GM21737 (cell line): ENCODE measurements around the gene TPT1.
"Not testable (repeated sequence)": the region's sequence is repeated elsewhere in the genome, so short reads cannot be mapped to it uniquely, and the experiment has no call there.

Experiments used
- ATAC-seq: cut with Tn5 transposase; IDR thresholded peaks from one replicate; pipeline ENCODE4 v1.9.1; 2021; ENCODE audit warnings: mild to moderate bottlenecking, moderate library complexity; ENCODE audit not compliant: unreplicated experiment

TPT1 gene

GRCh38 chr13:45368005-45368404 is 27.0 kb upstream of the TPT1 start:
- no peak for ATAC-seq

- ATAC-seq: peak; percentile 92
Measured at GRCh38 chr13:45367358-45367757, 26.4 kb upstream of the TPT1 start.

- ATAC-seq: no peak
Measured at GRCh38 chr13:45365558-45365885, 24.5 kb upstream of the TPT1 start.

- ATAC-seq: no peak
Measured at GRCh38 chr13:45364876-45365557, 24.0 kb upstream of the TPT1 start.

- ATAC-seq: no peak
Measured at GRCh38 chr13:45362939-45363338, 22.0 kb upstream of the TPT1 start.

GRCh38 chr13:45361596-45362206 is 20.7 kb upstream of the TPT1 start:
- no peak for ATAC-seq

GRCh38 chr13:45356966-45357672 is 16.1 kb upstream of the TPT1 start:
- ATAC-seq: no peak

- ATAC-seq: no peak
Measured at GRCh38 chr13:45353895-45354294, 12.9 kb upstream of the TPT1 start.

- ATAC-seq: no peak
Measured at GRCh38 chr13:45352031-45352430, 11.0 kb upstream of the TPT1 start.

- ATAC-seq: no peak
Measured at GRCh38 chr13:45350152-45350551, 9.2 kb upstream of the TPT1 start.

- ATAC-seq: no peak
Measured at GRCh38 chr13:45349438-45349837, 8.5 kb upstream of the TPT1 start.

- ATAC-seq: not testable (repeated sequence)
Measured at GRCh38 chr13:45344064-45344463, 3.1 kb upstream of the TPT1 start.

- ATAC-seq: not testable (repeated sequence)
Measured at GRCh38 chr13:45343102-45343501, 2.1 kb upstream of the TPT1 start.

GRCh38 chr13:45342668-45343067 is 1.7 kb upstream of the TPT1 start:
- not testable (repeated sequence) for ATAC-seq

- ATAC-seq: no peak
Measured at GRCh38 chr13:45341799-45342500, 967 bp upstream of the TPT1 start.

- peak; percentile 33 for ATAC-seq
Measured at GRCh38 chr13:45340422-45341033, 455 bp downstream of the TPT1 start.

GRCh38 chr13:45339867-45340266 is 1.1 kb downstream of the TPT1 start:
- no peak for ATAC-seq

GRCh38 chr13:45339399-45339798 is 1.6 kb downstream of the TPT1 start:
- ATAC-seq: no peak

- no peak for ATAC-seq
Measured at GRCh38 chr13:45337803-45338202, 3.2 kb downstream of the TPT1 start.

- no peak for ATAC-seq
Measured at GRCh38 chr13:45337395-45337794, 3.6 kb downstream of the TPT1 start.
